GDM1 (cell line): ENCODE data around the gene CEP250.
"Not testable (repeated sequence)": the region's sequence is repeated elsewhere in the genome, so short reads cannot be mapped to it uniquely, and the experiment has no call there.

Experiments
- DNase-seq: peaks from one replicate; lab custom pipeline; 2025; lab: John Stamatoyannopoulos, UW

The CEP250 gene

DNA sequence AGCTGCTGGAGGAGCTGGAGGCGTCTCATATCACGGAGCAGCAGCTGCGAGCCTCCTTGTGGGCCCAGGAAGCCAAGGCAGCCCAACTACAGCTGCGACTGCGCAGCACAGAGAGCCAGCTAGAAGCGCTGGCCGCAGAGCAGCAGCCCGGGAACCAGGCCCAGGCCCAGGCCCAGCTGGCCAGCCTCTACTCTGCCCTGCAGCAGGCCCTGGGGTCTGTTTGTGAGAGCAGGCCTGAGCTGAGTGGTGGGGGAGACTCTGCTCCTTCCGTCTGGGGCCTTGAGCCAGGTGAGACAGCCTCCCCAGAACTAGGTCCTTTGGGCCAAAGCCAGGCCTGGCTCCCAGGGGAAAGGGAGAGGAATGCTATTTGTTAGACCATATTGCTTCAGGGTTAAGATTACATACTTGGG, 42.4 kb downstream of the CEP250 start:
- no peak for DNase-seq

DNA sequence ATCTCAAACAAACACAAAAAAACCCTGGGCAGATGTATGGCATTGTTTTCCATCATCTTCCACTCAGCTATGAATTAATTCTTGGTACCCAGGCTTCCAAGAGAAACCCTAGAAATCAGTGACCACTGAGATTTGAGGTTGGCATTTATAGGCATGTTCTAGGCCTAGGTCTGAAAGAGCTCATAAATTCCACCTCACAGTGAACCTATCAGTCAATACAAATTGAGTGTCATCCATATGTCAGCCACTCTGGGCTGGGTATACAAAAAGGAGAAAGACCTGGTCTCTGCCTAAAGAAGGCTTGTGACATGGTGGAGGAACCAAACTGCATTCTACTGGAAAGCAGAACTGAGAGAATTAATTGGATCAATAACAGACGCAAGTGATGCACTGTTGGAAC, 43.9 kb downstream of the CEP250 start:
- DNase-seq = no peak

DNA sequence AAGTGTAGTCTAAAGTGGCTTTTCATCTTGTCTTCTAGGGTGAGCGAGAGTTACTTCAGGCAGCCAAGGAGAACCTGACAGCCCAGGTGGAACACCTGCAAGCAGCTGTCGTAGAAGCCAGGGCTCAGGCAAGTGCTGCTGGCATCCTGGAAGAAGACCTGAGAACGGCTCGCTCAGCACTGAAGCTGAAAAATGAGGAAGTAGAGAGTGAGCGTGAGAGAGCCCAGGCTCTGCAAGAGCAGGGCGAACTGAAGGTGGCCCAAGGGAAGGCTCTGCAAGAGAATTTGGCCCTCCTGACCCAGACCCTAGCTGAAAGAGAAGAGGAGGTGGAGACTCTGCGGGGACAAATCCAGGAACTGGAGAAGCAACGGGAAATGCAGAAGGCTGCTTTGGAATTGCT, 47.0 kb downstream of the CEP250 start:
- DNase-seq = no peak

DNA sequence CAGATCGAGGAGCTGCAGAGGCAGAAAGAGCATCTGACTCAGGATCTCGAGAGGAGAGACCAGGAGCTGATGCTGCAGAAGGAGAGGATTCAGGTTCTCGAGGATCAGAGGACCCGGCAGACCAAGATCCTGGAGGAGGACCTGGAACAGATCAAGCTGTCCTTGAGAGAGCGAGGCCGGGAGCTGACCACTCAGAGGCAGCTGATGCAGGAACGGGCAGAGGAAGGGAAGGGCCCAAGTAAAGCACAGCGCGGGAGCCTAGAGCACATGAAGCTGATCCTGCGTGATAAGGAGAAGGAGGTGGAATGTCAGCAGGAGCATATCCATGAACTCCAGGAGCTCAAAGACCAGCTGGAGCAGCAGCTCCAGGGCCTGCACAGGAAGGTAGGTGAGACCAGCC, 47.9 kb downstream of the CEP250 start:
- DNase-seq = no peak

DNA sequence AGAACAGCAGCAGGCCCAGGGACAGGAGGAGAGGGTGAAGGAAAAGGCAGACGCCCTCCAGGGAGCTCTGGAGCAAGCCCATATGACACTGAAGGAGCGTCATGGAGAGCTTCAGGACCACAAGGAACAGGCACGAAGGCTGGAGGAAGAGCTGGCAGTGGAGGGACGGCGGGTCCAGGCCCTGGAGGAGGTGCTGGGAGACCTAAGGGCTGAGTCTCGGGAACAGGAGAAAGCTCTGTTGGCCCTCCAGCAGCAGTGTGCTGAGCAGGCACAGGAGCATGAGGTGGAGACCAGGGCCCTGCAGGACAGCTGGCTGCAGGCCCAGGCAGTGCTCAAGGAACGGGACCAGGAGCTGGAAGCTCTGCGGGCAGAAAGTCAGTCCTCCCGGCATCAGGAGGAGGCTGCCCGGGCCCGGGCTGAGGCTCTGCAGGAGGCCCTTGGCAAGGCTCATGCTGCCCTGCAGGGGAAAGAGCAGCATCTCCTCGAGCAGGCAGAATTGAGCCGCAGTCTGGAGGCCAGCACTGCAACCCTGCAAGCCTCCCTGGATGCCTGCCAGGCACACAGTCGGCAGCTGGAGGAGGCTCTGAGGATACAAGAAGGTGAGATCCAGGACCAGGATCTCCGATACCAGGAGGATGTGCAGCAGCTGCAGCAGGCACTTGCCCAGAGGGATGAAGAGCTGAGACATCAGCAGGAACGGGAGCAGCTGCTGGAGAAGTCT, 48.6 kb downstream of the CEP250 start:
- DNase-seq = no peak

DNA sequence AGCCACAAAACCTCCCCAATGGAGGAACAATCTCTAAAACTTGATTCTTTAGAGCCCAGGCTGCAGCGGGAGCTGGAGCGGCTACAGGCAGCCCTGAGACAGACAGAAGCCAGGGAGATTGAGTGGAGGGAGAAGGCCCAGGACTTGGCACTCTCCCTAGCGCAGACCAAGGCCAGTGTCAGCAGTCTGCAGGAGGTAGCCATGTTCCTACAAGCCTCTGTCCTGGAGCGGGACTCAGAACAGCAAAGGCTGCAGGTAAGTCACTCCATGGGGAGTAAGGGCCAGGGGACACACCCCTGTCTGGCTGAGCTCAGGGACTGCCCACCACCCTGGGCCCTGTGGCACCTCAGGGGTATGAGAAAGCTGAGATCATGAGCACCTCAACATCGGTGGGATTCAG, 49.4 kb downstream of the CEP250 start:
- no peak for DNase-seq

DNA sequence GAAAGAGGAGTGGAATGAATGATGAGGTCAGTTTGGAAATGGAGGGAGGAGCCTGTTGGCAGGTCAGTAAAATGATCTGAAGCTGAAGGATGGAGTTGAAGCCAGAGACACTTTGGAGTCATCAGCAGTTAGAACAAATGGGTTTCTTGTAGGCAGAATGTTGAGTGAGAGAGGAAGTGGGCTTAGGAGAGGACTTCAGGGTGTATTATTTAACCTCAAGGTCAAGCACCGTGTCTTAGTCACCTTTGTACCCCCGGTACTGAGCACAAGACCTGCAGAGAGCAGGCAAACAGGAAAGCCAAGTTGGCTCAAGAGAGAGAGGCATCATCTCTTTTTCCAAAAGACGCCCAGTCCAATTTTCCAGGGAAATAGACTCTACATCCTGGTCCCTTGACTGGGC, 50.8 kb downstream of the CEP250 start:
- DNase-seq = no peak

DNA sequence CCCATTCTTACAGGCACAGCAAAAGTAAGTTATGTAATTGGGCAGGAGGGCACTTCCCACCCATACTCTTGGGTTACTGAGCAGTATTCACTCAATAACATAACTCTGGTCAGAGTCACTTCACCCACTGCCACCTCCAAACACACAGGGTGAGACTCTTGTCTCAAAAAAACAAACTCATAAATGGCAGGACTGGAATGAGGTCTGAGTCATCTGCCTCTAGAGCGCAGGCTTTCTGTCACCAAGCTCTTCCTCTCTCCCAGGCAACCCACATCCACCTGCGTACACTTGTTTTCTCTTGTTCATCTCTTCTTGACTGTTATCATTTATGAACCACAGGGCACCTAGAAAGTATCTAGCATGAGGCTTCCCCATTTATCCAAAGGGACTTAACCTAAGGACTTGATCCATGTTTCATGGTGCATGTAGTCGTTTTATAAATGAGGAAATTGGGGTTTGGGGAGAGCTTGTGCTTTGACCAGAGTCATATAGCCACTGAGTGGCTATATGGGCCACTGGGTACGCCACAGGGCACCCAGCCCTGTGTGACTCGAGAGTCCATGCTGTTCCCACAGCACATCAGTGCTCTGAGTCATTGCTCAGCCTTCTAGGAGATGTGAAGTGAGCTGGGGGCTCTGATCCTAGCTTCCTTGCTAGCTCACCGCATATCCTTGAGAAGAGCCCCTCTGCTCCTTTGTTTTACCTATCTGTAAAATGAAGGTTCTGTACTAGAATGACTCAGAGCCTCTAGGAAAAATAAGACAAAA, 51.7 kb downstream of the CEP250 start:
- no peak for DNase-seq

DNA sequence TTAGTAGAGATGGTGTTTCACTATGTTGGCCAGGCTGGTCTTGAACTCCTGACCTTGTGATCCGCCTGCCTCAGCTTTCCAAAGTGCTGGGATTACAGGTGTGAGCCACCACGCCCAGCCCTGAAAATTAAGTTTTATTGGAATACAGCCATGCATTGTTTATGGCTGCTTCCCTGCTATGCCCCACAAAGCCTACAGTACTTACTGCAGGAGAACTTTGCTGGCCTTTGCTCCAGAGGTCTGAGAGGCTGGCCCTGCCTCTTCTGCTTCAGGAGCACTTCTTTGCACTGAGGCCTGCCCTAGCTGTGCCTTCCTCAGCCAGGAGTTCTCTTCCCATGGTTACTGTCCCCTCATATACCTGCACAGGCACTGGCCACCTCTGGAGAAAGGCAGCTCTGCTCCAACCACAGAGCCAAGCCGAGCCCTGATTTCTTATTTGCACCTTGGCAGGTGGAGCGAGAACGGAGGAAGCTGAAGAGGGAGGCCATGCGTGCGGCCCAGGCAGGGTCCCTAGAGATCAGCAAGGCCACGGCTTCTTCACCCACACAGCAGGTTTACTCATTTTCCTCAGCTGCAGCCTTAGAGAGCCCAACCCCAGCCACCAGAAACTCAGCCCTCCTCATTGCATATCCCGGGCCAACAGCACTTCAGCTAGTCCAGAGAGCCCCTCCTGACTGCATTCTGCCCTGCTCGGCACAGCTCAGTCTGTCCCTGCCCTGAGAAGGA, 53.3 kb downstream of the CEP250 start:
- DNase-seq = no peak

DNA sequence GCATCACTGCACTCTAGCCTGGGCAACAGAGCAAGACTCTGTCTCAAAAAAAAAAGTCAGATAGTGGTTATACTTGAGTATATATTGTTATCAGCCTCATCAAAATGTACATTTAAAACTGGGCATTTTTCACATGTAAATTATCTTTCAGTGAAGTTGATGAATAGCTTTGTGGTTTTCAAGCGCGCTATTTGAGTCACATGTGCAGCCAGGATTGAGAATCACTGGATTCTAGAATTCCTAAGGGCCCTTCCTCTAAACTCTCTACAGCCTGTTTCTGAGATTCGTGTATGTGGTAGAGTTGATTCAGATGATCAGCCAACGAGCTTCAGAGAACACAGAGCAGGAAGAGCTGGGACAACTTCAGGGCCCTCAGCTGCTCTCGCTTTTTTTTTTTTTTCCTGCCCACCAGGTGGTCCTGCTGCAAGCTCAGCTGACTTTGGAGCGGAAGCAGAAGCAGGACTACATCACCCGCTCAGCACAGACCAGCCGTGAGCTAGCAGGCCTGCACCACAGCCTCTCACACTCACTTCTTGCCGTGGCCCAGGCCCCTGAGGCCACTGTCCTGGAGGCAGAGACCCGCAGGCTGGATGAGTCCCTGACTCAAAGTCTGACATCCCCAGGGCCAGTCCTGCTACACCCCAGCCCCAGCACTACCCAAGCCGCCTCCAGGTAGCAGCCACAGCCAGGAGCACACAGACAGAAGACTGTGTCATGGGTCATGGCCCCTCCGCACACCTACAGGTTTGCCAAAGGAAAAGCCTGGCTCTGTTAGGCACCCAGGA, 55.7 kb downstream of the CEP250 start:
- no peak for DNase-seq

DNA sequence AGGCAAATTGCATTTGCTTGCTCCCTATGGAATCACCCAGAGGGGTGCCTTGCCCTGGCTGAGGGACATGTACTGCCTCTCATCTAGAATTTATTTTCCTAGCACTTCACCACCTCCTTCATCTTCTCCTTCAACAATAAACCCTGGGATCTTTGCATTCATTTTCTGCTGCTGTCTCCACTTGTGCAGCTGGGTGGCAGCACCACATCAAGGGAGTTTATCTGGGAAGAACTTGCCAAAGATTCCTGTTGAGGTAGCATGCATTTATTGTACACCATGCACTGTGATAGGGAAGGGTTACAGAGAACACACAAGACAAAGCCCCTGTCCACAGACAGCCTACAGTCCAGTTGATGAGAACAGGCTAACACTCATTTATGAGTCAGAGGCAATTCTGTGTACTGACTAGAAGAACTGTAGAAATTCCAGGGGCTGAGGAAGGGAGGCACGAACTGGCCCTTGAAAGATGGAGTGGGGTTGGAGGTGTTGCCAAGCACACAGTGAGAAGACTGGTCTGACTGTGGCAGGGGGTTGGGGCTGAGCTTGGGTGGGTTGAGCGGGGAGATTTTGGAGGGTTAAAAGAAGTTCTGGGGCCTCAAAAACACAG, 56.5 kb downstream of the CEP250 start:
- no peak for DNase-seq

DNA sequence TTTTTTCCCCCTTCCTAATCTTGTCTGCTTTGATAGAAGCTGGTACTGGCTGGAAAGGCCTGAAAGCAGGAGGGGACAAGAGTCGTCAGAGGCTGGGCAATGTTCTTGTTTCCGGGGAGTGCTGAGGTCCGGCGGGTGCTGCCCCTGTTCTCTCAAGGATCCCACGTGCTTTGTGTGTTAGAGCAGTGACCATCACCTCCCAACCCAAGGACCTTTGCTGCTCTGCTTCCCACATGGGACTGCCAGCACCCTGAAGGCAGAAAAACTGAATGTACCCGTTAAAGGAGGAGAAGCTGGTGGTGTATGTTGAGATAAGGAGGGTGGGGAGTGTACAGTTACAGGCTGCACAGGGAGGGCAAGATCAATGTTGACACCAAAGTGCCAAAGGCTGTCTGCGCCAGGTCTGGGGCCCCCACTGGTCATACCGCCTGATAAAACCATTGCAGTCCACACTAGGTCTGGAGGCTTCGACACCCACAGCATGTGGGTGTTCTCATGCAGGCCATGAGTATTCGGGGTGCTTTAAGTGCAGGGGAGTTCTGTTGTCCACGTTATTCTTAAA, 59.1 kb downstream of the CEP250 start:
- no peak for DNase-seq

DNA sequence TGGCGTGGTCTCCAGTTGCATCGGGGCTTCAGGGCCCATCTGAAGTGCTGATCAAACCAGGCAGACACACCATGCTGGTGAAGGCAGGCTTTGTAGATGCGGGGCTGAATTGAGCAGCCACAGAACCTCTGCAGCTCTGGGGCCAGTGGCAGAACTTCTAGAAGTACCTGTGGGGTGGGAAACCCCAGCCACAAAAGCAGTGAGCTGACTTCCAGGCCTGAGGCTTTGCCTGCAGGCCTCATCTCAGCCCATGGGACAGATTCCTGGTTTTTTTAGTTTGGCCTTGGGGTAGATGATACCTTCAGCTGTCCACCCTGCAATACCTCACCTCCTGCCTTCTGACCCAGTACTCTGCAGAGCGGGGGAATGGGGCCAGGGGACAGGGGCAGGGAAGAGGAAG, 59.9 kb downstream of the CEP250 start:
- DNase-seq = no peak

DNA sequence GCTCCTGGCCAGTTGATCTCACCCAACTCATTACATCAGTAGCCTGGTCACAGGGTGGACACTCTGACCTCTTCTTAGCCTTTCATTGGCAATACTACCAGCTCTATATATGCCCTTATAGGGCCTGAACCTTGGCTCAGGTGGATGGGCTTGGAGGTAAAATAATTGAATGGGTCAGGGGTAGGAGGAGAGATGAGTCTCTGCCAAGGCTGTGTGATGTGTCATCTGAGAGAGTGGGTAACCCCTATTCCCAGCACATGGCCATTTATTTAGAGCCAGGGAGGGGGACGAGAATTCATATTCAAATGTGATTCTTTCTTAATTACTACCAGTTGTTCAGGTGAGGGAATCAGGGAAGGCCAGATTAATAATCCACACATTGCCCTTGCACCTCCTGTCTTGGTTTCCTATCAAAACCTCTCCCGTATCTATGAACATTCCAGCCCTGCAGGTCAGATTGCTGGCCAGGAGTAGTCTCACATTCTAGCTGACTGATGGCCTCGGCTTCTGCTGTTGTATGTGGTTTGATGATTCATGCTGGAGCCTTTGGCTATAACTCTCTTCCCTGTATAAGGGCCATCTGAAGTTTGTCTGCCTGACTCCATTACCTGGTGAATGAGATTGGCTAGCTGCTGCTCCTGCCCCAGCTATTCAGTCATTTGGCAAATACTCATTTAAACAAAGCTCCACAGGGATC, 60.7 kb downstream of the CEP250 start:
- DNase-seq = no peak

DNA sequence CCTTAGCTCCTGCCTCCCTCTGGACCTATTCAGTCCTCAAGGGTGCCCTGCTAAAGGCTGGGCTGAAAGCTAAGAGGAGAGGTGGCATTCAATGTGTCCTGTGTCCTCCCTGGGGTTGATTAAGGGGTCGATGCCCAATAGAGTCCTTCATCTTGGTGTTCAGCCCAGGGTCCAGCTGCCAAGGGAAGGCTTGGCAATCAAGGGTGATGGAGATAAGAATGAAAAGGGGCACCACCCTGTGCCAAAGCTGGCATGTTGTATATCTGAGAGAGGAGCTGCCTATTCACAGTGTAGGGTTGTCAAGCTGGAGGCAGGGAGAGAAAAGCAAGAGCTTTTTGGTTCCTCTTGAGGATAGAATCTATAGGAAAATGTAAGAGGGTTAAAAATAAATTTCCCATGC, 61.7 kb downstream of the CEP250 start:
- DNase-seq = no peak

DNA sequence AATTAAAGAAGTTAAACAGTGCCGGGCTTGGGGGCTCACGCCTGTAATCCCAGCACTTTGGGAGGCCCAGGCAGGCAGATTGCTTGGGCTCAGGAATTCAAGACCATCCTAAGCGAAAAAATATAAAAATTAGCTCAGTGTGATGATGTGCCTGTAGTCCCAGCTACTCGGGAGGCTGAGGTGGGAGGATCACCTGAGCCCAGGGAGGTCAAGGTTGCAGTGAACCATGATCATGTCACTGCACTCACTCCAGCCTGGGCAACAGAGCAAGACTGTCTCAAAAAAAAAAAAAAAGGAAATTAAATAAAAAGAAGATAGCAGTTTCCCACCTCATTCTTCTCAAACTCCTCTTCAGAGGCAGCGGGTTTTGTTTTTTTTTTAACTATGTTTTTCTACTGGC, 62.4 kb downstream of the CEP250 start:
- not testable (repeated sequence) for DNase-seq

DNA sequence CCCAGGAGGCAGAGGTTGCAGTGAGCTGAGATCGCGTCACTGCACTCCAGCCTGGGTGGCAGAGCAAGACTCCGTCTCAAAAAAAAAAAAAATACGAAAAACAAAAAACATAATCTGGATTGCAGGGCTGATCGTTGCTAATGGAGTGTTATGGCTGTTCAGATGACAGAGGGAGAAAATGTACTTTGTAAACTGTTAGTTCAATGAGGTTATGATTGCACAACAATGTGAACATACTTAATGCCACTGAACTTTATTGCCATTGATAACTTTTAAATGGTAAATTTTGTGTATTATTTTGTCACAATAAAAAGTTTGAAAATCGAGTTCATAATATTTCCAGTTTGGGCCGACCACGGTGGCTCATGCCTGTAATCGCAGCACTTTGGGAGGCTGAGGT, 63.6 kb downstream of the CEP250 start:
- DNase-seq = no peak

DNA sequence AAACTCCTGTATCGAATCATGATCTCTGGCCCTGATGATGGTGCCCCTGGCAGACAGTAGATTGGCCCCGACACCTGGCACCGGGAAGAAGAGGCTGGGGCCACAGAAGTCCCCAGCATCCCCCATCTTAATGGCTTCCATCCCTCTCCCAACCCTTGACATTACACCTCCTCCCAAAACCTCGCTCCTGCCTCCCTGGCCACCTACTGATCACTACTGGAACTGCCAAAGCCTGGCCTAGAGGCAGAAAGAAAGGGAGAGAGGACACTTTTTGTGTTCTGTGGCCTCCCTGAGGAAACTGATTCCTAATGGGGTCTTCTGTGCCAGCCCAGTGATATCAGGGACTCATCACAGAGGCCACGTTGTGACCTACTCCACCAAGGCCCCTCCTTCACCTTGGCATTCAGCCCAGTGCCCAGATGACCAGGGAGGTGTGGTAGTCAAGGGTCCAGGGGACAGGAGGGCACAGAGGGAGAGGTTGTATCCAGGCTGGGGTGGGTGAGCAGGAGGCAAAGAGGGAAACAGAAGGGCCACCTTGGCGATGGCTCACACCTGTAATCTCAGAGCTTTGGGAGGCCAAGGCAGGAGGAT, 68.0 kb downstream of the CEP250 start:
- DNase-seq = no peak

DNA sequence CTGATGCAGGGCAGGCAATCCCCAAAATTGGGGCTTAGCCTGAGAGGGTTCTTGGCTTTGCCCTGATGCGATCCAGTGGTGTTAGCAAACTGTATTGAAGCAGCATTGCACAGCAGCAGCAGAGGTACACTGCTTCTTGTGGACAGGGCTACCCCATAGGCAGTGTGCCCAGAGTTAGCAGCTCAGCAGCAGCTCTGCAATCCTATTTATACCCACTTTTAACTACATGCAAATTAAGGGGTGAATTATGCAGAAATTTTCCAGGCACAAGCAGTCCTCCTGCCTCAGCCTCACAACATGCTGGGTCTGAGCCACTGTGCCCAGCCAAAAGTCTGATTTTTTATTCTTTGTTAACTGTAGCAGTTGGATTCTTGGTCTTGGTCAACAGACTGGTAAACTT, 70.2 kb downstream of the CEP250 start:
- DNase-seq = no peak

DNA sequence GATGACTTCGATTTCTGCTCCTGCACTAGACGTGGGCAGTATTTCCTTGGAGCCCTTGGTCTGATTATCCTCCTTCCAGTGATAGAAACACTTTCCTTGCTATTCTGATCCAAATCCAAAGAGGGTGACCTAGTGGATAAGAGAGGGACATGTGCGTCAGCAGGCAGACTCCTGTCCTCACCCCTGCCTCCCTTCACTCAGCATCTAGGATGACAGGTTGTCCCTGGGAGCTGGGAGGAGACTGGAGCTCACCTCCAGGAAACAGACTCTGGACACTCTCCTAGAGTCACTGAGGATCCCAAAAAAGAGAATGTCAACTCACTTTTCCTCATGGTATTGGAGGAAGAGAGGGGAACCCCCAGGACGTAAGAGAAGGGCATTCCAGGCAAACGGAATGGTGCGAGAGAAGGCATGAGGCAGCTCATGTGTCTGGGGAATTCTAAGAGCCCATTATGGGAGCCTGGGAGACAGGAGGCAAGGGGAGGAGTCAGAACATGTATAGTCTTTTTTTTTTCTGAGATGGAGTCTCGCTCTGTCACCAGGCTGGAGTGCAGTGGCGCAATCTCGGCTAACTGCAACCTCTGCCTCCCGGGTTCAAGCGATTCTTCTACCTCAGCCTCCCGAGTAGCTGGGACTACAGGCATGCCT, 71.8 kb downstream of the CEP250 start:
- no peak for DNase-seq
